ENCODE results near the gene FOXP2.
"Not testable (repeated sequence)": the region's sequence is repeated elsewhere in the genome, so short reads cannot be mapped to it uniquely, and the experiment has no call there.

FOXP2 gene

GRCh38 chr7:114422507-114423501 is 8.2 kb downstream of the FOXP2 start:
- DNase-seq = no peak

- DNase-seq = no peak
Observed at GRCh38 chr7:114426382-114426781, 11.8 kb downstream of the FOXP2 start.

- no peak for DNase-seq
Observed at GRCh38 chr7:114426824-114427223, 12.2 kb downstream of the FOXP2 start.

- DNase-seq = no peak
Observed at GRCh38 chr7:114428211-114428610, 13.6 kb downstream of the FOXP2 start.

- no peak for DNase-seq
Observed at GRCh38 chr7:114431189-114431588, 16.6 kb downstream of the FOXP2 start.

GRCh38 chr7:114432061-114432460 is 17.4 kb downstream of the FOXP2 start:
- no peak for DNase-seq

- DNase-seq = no peak
Observed at GRCh38 chr7:114432703-114433102, 18.1 kb downstream of the FOXP2 start.

GRCh38 chr7:114439581-114439980 is 25.0 kb downstream of the FOXP2 start:
- DNase-seq = no peak

- not testable (repeated sequence) for DNase-seq
Observed at GRCh38 chr7:114440927-114441326, 26.3 kb downstream of the FOXP2 start.

- DNase-seq = no peak
Observed at GRCh38 chr7:114444196-114444595, 29.6 kb downstream of the FOXP2 start.

- DNase-seq = no peak
Observed at GRCh38 chr7:114450431-114450830, 35.8 kb downstream of the FOXP2 start.

GRCh38 chr7:114459574-114459973 is 45.0 kb downstream of the FOXP2 start:
- DNase-seq = no peak

- DNase-seq = no peak
Observed at GRCh38 chr7:114460021-114460420, 45.4 kb downstream of the FOXP2 start.

- DNase-seq = no peak
Observed at GRCh38 chr7:114466917-114467316, 52.3 kb downstream of the FOXP2 start.

GRCh38 chr7:114468844-114469243 is 54.2 kb downstream of the FOXP2 start:
- no peak for DNase-seq

GRCh38 chr7:114472896-114473512 is 58.4 kb downstream of the FOXP2 start:
- no peak for DNase-seq

GRCh38 chr7:114478384-114478783 is 63.8 kb downstream of the FOXP2 start:
- DNase-seq = no peak

GRCh38 chr7:114481999-114482398 is 67.4 kb downstream of the FOXP2 start:
- no peak for DNase-seq

GRCh38 chr7:114484226-114484625 is 69.6 kb downstream of the FOXP2 start:
- DNase-seq = no peak

GRCh38 chr7:114487174-114487573 is 72.6 kb downstream of the FOXP2 start:
- DNase-seq = no peak

GRCh38 chr7:114488696-114489095 is 74.1 kb downstream of the FOXP2 start:
- no peak for DNase-seq

- not testable (repeated sequence) for DNase-seq
Observed at GRCh38 chr7:114497491-114497890, 82.9 kb downstream of the FOXP2 start.

- DNase-seq = no peak
Observed at GRCh38 chr7:114502454-114503254, 88.0 kb downstream of the FOXP2 start.

Measured in stimulated activated naive CD4-positive, alpha-beta T cell (primary cell).